Measurements from ENCODE around the gene CR1L.
"Not testable (repeated sequence)": the region's sequence is repeated elsewhere in the genome, so short reads cannot be mapped to it uniquely, and the experiment has no call there.

CR1L gene

GRCh38 chr1:207619871-207620542 lies 24.9 kb upstream of the CR1L start:
- Histone ChIP-seq H3K4me3 (ENCODE audit: low read depth, low read length) (no peak overlapping the region), H3K27me3 (peaks cover 27% of the 10 kb centered on the region), H3K9me3 (no peaks in the 10 kb centered on the region), H3K4me1 (no peaks in the 10 kb centered on the region), H3K36me3 (no peaks in the 10 kb centered on the region)
- DNase-seq: peak; percentile 24
- peak; percentile 74 for TF ChIP-seq CTCF (IDR thresholded peaks at IDR 0.05; ENCODE audit: low read depth, low read length)

DNA sequence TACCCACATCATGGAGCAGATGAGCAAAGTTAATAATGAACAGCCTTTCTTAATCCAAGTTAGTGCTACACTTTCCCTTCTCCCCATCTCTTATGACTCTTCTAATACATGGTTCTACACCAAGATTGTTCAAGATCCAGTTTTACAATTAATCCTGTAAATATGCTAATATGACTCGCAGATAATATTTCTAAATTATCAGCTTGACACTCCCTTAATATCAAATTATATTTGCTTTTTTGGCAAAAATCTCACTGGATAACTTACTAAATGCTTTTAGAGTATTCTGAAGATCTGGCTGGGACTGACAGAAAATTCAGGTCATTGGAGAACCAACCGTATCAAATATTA lies 24.4 kb upstream of the CR1L start:
- TF ChIP-seq CTCF (IDR thresholded peaks at IDR 0.05; ENCODE audit: low read depth, low read length): no peak
- Histone ChIP-seq H3K9me3 (no peaks in the 10 kb centered on the region), H3K36me3 (no peaks in the 10 kb centered on the region), H3K4me3 (ENCODE audit: low read depth, low read length) (no peak overlapping the region), H3K27me3 (peaks cover 27% of the 10 kb centered on the region), H3K4me1 (no peaks in the 10 kb centered on the region)
- no peak for DNase-seq

GRCh38 chr1:207625504-207626071 lies 19.3 kb upstream of the CR1L start:
- H3K9me3 ChIP-seq; H3K4me1 ChIP-seq; H3K4me3 ChIP-seq (ENCODE audit: low read depth, low read length); H3K36me3 ChIP-seq; DNase-seq: not testable (repeated sequence)
- peaks cover 28% of the 10 kb centered on the region for H3K27me3 ChIP-seq

DNA sequence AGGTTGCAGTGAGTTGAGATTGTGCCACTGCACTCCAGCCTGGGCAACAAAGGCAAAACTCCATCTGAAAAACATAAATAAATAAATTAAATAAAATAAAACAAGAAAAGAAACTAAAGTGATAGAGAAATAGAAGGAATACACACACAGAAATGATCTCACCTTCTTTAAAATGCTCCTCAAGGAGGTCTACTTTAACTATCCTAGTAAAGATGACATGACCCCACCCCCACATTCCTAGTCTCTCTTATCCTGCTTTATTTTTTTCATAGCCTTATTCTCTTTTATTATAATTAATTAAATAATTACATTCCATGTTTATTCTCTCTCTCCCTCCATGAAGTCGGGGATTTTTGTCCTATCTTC lies 18.0 kb upstream of the CR1L start:
- no peak for TF ChIP-seq CTCF (IDR thresholded peaks at IDR 0.05; ENCODE audit: low read depth, low read length)
- Histone ChIP-seq H3K9me3 (no peaks in the 10 kb centered on the region), H3K4me3 (ENCODE audit: low read depth, low read length) (no peak overlapping the region), H3K4me1 (no peaks in the 10 kb centered on the region), H3K27me3 (peaks cover 38% of the 10 kb centered on the region), H3K36me3 (no peaks in the 10 kb centered on the region)
- DNase-seq: no peak

- Histone ChIP-seq H3K36me3 (no peaks in the 10 kb centered on the region), H3K27me3 (peaks cover 38% of the 10 kb centered on the region), H3K4me3 (ENCODE audit: low read depth, low read length) (no peak overlapping the region), H3K4me1 (no peaks in the 10 kb centered on the region), H3K9me3 (no peaks in the 10 kb centered on the region)
- no peak for TF ChIP-seq CTCF (IDR thresholded peaks at IDR 0.05; ENCODE audit: low read depth, low read length)
- no peak for DNase-seq
These were observed 17.4 kb upstream of the CR1L start for GRCh38 chr1:207627496-207627895.

DNA sequence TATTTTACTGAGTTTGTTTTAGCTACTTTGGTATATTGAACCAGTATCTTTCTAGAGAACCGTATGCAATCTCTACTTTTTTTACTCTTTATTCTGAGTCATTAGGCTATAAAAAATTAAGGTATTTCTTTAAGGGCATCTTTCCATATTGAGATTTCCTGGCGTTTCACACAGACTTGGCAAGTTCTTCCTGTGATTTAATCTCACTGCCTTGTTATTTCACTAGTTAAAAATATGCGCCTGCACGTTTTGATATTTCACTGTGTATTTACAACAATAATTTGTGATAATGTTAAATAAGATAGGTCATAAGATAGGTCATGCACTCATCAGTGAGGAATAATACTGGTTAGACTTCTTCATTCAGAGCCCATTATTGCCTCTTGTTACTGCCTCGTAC lies 16.2 kb upstream of the CR1L start:
- Histone ChIP-seq H3K9me3 (no peaks in the 10 kb centered on the region), H3K4me1 (no peaks in the 10 kb centered on the region), H3K36me3 (no peaks in the 10 kb centered on the region), H3K27me3 (peaks cover 46% of the 10 kb centered on the region), H3K4me3 (ENCODE audit: low read depth, low read length) (no peak overlapping the region)
- no peak for TF ChIP-seq CTCF (IDR thresholded peaks at IDR 0.05; ENCODE audit: low read depth, low read length)
- DNase-seq: no peak
